Duodenal mucosa (tissue), 2 donors: Measurements from ENCODE around the gene RECQL.

Source experiments
- H3K27ac ChIP-seq: one replicate; pipeline ENCODE4 v1.7.0; 2013; ENCODE audit warnings: low read depth, low read length
- H3K27me3 ChIP-seq, 2 donors: one replicate each; pipeline ENCODE4 v1.7.0; 2013; ENCODE audit warnings: low read length in 2 of 2, control low read depth in 1 of 2; ENCODE audit not compliant: insufficient read depth in 2 of 2, control insufficient read depth in 1 of 2
- H3K36me3 ChIP-seq, 2 donors: one replicate each; pipeline ENCODE4 v1.7.0; 2013; ENCODE audit warnings: low read length in 2 of 2, control low read depth in 1 of 2; ENCODE audit not compliant: insufficient read depth in 2 of 2, control insufficient read depth in 1 of 2
- H3K4me1 ChIP-seq, 2 donors: one replicate each; pipeline ENCODE4 v1.7.0; 2013; ENCODE audit warnings: low read length in 2 of 2, control low read depth in 1 of 2; ENCODE audit not compliant: insufficient read depth in 2 of 2, control insufficient read depth in 1 of 2
- H3K4me3 ChIP-seq, 2 donors: one replicate each; pipeline ENCODE4 v1.7.0; 2013; ENCODE audit warnings: low read length in 2 of 2, low read depth in 1 of 2
- H3K9ac ChIP-seq, 2 donors: one replicate each; pipeline ENCODE4 v1.7.0; 2013; ENCODE audit warnings: low read length in 2 of 2, low read depth in 1 of 2
- H3K9me3 ChIP-seq, 2 donors: one replicate each; pipeline ENCODE4 v1.7.0; 2013; ENCODE audit warnings: low read length in 2 of 2, control low read depth in 1 of 2; ENCODE audit not compliant: control insufficient read depth in 1 of 2

The RECQL gene

GRCh38 chr12:21528953-21529352 is 27.5 kb upstream of the RECQL start:
- Histone ChIP-seq H3K4me1 (no peaks in the 10 kb centered on the region), H3K27me3 (peaks cover 16 to 36% of the 10 kb centered on the region in 2 donors), H3K36me3 (no peaks in the 10 kb centered on the region), H3K4me3 (no peak overlapping the region), H3K9ac (no peak overlapping the region), H3K27ac (no peak overlapping the region), H3K9me3 (no peaks in the 10 kb centered on the region)

- Histone ChIP-seq H3K27me3 (peaks cover 16 to 36% of the 10 kb centered on the region in 2 donors), H3K9ac (no peak overlapping the region), H3K36me3 (no peaks in the 10 kb centered on the region), H3K9me3 (no peaks in the 10 kb centered on the region), H3K27ac (no peak overlapping the region), H3K4me1 (no peaks in the 10 kb centered on the region), H3K4me3 (peak overlapping the region; percentile 61)
These were observed 26.2 kb upstream of the RECQL start for GRCh38 chr12:21527451-21528180.

DNA sequence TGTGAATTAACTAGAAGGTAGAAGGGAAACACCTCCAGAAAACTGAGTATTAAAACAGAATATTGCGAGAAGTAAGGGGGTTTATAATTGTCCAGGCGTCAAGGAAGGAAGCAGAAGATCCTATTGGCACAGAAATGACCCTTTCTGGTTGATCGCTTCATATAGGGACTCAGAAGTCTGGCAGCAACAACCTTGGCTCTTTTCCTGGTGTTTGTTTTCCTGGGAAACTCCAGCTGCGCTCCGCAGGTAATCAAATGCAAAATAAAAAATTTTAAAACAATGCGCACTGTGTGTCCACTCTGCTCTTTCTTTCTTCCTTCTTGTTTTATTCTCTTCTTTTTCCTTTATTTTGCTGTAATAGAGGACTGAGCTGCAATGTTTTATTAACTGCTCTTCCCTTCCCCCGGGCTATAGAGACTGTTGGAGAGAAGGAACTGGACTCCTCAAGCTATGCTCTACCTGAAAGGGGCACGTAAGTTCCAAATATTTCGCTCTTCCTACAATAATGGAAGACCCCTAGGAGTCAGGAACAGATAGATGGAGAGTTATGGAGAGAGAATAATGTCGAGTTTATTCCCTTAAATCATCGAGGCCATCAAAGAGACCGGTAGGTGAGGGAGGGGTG is 25.4 kb upstream of the RECQL start:
- Histone ChIP-seq H3K36me3 (no peaks in the 10 kb centered on the region), H3K4me3 (peak overlapping the region; percentile 61), H3K9me3 (no peaks in the 10 kb centered on the region), H3K27ac (no peak overlapping the region), H3K9ac (no peak overlapping the region), H3K4me1 (no peaks in the 10 kb centered on the region), H3K27me3 (peaks cover 16 to 34% of the 10 kb centered on the region in 2 donors)

- H3K9ac ChIP-seq, result no peak within 1 kb of the TSS
- H3K9me3 ChIP-seq, result no peaks in the 10 kb centered on the region
- H3K27ac ChIP-seq, result no peak within 1 kb of the TSS
- no peaks in the 10 kb centered on the region for H3K36me3 ChIP-seq
- H3K4me3 ChIP-seq, result peak within 1 kb of the TSS in 1 of 2 donors; percentile 61
- H3K4me1 ChIP-seq, result no peaks in the 10 kb centered on the region
- peaks cover 16 to 32% of the 10 kb centered on the region in 2 donors for H3K27me3 ChIP-seq
These were observed 24.6 kb upstream of the RECQL start, which contains the start of gene SPX for GRCh38 chr12:21526053-21526452. TSS of gene SPX (plus strand) at chr12:21526296. CDS start at chr12:21526473, 177 bp downstream.

DNA sequence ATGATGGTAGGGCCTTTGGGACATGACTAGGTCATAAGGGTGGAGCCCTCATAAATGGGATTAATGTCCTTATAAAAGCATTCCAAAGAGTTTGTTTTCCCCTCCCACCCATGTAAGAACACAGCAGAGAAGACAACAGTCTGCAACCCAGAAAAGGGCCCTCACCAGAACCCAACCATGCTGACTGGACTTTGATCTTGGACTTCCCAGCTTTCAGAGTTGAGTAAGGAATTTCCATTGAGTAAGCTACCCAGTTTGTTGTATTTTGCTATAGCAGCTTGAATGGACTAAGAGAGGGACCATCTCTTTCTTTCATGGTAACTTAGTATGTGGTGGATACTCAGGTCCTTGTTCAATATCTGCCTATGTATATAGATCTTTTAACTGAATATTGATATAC is 21.7 kb upstream of the RECQL start:
- Histone ChIP-seq H3K4me1 (no peaks in the 10 kb centered on the region), H3K4me3 (no peak overlapping the region), H3K9me3 (no peaks in the 10 kb centered on the region), H3K9ac (no peak overlapping the region), H3K36me3 (no peaks in the 10 kb centered on the region), H3K27me3 (peaks cover 7 to 19% of the 10 kb centered on the region in 2 donors), H3K27ac (no peak overlapping the region)

DNA sequence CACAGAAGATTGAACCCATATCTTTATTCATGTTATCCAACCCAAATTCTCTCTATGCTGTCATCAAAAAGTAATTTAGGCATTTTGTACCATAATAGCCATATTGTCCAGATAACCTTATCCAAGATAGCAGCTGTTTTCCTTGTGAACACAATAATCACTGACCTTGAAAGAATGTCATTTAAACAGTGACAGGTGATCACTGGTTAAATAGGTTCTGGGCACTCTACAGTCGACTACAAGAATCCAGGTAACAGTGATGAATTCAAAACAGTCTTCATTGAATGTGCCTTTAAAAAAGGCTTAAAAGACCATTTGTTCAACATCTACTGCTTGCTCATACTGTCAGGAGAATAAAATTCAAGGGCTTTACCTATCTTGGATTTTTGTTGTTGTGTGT is 20.1 kb upstream of the RECQL start:
- H3K27me3 ChIP-seq, result peaks cover under 1 to 8% of the 10 kb centered on the region in 2 donors
- H3K4me3 ChIP-seq, result no peak overlapping the region
- H3K9me3 ChIP-seq, result no peaks in the 10 kb centered on the region
- no peaks in the 10 kb centered on the region for H3K36me3 ChIP-seq
- no peak overlapping the region for H3K9ac ChIP-seq
- no peaks in the 10 kb centered on the region for H3K4me1 ChIP-seq
- H3K27ac ChIP-seq, result no peak overlapping the region

DNA sequence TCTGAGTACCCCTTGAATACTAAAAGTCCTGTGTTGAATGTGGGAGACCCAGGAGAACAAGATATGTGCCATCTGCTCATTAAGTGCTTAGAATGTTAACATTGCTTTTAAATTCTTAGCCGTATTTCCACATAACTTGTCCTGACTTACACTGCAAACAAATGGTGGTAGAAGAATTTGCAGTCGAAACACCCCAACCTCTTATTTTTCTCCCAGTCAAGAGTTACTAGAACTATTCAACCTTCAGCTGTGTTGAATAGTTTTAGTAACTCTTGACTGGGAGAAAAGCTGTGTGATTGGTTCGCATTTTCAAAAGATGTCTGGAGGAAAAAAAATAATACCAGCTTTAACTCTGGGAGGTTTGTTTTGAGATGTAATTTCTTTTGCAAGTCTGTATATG is 17.0 kb upstream of the RECQL start:
- Histone ChIP-seq H3K27ac (no peak overlapping the region), H3K27me3 (no peaks in the 10 kb centered on the region), H3K36me3 (peaks cover 9 to 20% of the 10 kb centered on the region in 2 donors), H3K9ac (no peak overlapping the region), H3K4me1 (no peaks in the 10 kb centered on the region), H3K4me3 (no peak overlapping the region), H3K9me3 (no peaks in the 10 kb centered on the region)

- Histone ChIP-seq H3K4me3 (no peak overlapping the region), H3K27ac (no peak overlapping the region), H3K36me3 (peaks cover 17 to 28% of the 10 kb centered on the region in 2 donors), H3K27me3 (no peaks in the 10 kb centered on the region), H3K9me3 (no peaks in the 10 kb centered on the region), H3K9ac (no peak overlapping the region), H3K4me1 (no peaks in the 10 kb centered on the region)
These were observed 14.8 kb upstream of the RECQL start for GRCh38 chr12:21516281-21516680.

GRCh38 chr12:21509768-21510167 is 8.3 kb upstream of the RECQL start:
- no peak overlapping the region for H3K9ac ChIP-seq
- H3K36me3 ChIP-seq, result peaks cover 24 to 27% of the 10 kb centered on the region in 2 donors
- no peak overlapping the region for H3K4me3 ChIP-seq
- H3K4me1 ChIP-seq, result no peaks in the 10 kb centered on the region
- H3K27ac ChIP-seq, result no peak overlapping the region
- H3K9me3 ChIP-seq, result no peaks in the 10 kb centered on the region
- H3K27me3 ChIP-seq, result no peaks in the 10 kb centered on the region

DNA sequence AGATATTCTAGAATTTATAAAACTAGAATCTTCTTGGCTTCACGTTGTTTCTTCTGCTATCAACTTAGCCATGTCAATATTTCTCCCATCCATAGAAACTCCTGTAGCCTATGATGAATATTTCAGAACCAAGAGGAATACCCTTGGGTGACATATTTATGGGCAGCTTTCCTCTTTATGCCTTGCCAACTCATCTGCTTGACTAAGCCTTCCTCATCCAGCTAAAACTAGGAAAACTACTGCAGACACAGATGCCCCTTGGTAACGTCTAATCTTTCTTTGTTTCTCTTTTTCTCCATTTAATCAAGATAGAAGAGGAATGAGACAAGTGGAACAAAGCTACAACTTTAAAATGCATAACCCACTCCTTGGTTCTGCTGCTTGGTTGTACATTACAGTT is 6.4 kb upstream of the RECQL start:
- Histone ChIP-seq H3K9me3 (no peaks in the 10 kb centered on the region), H3K4me3 (no peak overlapping the region), H3K9ac (no peak overlapping the region), H3K27ac (no peak overlapping the region), H3K4me1 (peaks cover 10% of the 10 kb centered on the region in 2 donors), H3K27me3 (no peaks in the 10 kb centered on the region), H3K36me3 (peaks cover 12 to 16% of the 10 kb centered on the region in 2 donors)
